AG10803 (cell line): ENCODE measurements around the gene TGFBR1.

Experiments used
- DNase-seq: peaks from one replicate; pipeline ENCODE4 v3.0.0; 2010; ENCODE audit warnings: low read depth
- H3K4me3 ChIP-seq: 2 replicates; pipeline ENCODE4 v1.5.1; 2011; ENCODE audit warnings: mild to moderate bottlenecking, low read length, control low read depth
- CTCF ChIP-seq: conservative IDR thresholded peaks from 2 replicates; pipeline ENCODE4 v1.5.1; 2011; ENCODE audit warnings: mild to moderate bottlenecking, low read length, control low read depth, inconsistent platforms

The TGFBR1 gene

GRCh38 chr9:99076030-99076429 is 28.9 kb upstream of the TGFBR1 start:
- TF ChIP-seq CTCF = no peak
- no peak overlapping the region for H3K4me3 ChIP-seq
- DNase-seq = no peak

GRCh38 chr9:99076483-99077171 is 28.3 kb upstream of the TGFBR1 start:
- no peak for DNase-seq
- no peak overlapping the region for H3K4me3 ChIP-seq
- no peak for TF ChIP-seq CTCF

GRCh38 chr9:99078717-99079116 is 26.2 kb upstream of the TGFBR1 start:
- no peak for DNase-seq
- no peak for TF ChIP-seq CTCF
- no peak overlapping the region for H3K4me3 ChIP-seq

GRCh38 chr9:99079542-99079941 is 25.4 kb upstream of the TGFBR1 start:
- H3K4me3 ChIP-seq = no peak overlapping the region
- TF ChIP-seq CTCF = no peak
- DNase-seq = no peak

- no peak overlapping the region for H3K4me3 ChIP-seq
- DNase-seq = no peak
- no peak for TF ChIP-seq CTCF
Observed at GRCh38 chr9:99083051-99083450, 21.9 kb upstream of the TGFBR1 start.

- DNase-seq = peak; percentile 77
- no peak for TF ChIP-seq CTCF
- H3K4me3 ChIP-seq = no peak overlapping the region
Observed at GRCh38 chr9:99085949-99086948, 18.7 kb upstream of the TGFBR1 start.
